NCI-H146 treated with DMSO at 0.1 percent for 48 hours (cell line): Measurements from ENCODE around the gene MILR1.
"Not testable (repeated sequence)": the region's sequence is repeated elsewhere in the genome, so short reads cannot be mapped to it uniquely, and the experiment has no call there.

ENCODE experiments used
- DNase-seq: peaks from one replicate; lab custom pipeline; 2025; ENCODE audit not compliant: unreplicated experiment; lab: John Stamatoyannopoulos, UW

Gene MILR1

GRCh38 chr17:64448665-64449512 is at the start of gene MILR1:
TSS of gene MILR1 (plus strand) at chr17:64449115. CDS start at chr17:64449169, 54 bp downstream.
- no peak for DNase-seq

- no peak for DNase-seq
Measured at GRCh38 chr17:64399767-64400156, 49.2 kb upstream of the MILR1 start.

- DNase-seq = no peak
Measured at GRCh38 chr17:64400642-64401041, 48.3 kb upstream of the MILR1 start.

- no peak for DNase-seq
Measured at GRCh38 chr17:64401244-64401860, 47.6 kb upstream of the MILR1 start.

- DNase-seq = no peak
Measured at GRCh38 chr17:64401941-64402340, 47.0 kb upstream of the MILR1 start.

- no peak for DNase-seq
Measured at GRCh38 chr17:64402469-64402868, 46.4 kb upstream of the MILR1 start.

GRCh38 chr17:64403881-64404460 is 44.9 kb upstream of the MILR1 start:
- DNase-seq = no peak

GRCh38 chr17:64406321-64407200 is 42.4 kb upstream of the MILR1 start:
- no peak for DNase-seq

- no peak for DNase-seq
Measured at GRCh38 chr17:64410750-64411490, 38.0 kb upstream of the MILR1 start.

- peak; percentile 47 for DNase-seq
Measured at GRCh38 chr17:64411999-64412771, 36.7 kb upstream of the MILR1 start.

GRCh38 chr17:64412944-64413381 is 36.0 kb upstream of the MILR1 start:
- DNase-seq = no peak

GRCh38 chr17:64413513-64413912 is 35.4 kb upstream of the MILR1 start:
- DNase-seq = no peak

- peak; percentile 57 for DNase-seq
Measured at GRCh38 chr17:64418506-64419339, 30.2 kb upstream of the MILR1 start.

GRCh38 chr17:64420143-64420670 is 28.7 kb upstream of the MILR1 start:
- DNase-seq = peak; percentile 81

GRCh38 chr17:64422121-64422520 is 26.8 kb upstream of the MILR1 start:
- DNase-seq = not testable (repeated sequence)

- DNase-seq = no peak
Measured at GRCh38 chr17:64423881-64424280, 25.0 kb upstream of the MILR1 start.

GRCh38 chr17:64424324-64424849 is 24.5 kb upstream of the MILR1 start:
- peak; percentile 6 for DNase-seq

- no peak for DNase-seq
Measured at GRCh38 chr17:64425191-64425590, 23.7 kb upstream of the MILR1 start.
